ENCODE measurements around the gene CCDC88B. TPM values are rescaled to one million over a fixed set of nuclear protein-coding genes. Genes with fewer than 3 reads are reported as not detected.
A peak's percentile ranks its signal among the peaks of the same experiment; 100 is the strongest.

The CCDC88B gene
- total and polyA plus RNA-seq, 9 of the 15 experiments (the other 6 are each of a cell fraction or from before 2014, with no cell fraction given): 0.13 to 18.1 (median 7.9) TPM

GRCh38 chr11:64379817-64380709 lies 40.1 kb downstream of the CCDC88B start (continued):
- TF ChIP-seq ASH1L (IDR thresholded peaks at IDR 0.05; ENCODE audit: borderline replicate concordance, low read depth, partially characterized antibody): no peak
- no peak for TF ChIP-seq ZNF436 (CRISPR knock-in tag; IDR thresholded peaks at IDR 0.05)
- TF ChIP-seq PHF21A (IDR thresholded peaks at IDR 0.05; ENCODE audit: borderline replicate concordance, low read depth): no peak
- TF ChIP-seq CBX3 (IDR thresholded peaks at IDR 0.05; ENCODE audit: borderline replicate concordance in 1 of 2, low read length in 2 of 2): no peak
- TF ChIP-seq BRD4 (IDR thresholded peaks at IDR 0.05): no peak
- no peak for TF ChIP-seq BHLHE40 (IDR thresholded peaks at IDR 0.05; ENCODE audit: low read length)
- TF ChIP-seq BRCA1 (IDR thresholded peaks at IDR 0.05): no peak
- TF ChIP-seq BRCA1 (CRISPR knock-in tag; IDR thresholded peaks at IDR 0.05): no peak
- no peak for TF ChIP-seq NFIX (CRISPR knock-in tag; IDR thresholded peaks at IDR 0.05; ENCODE audit: low read depth)
- TF ChIP-seq ZNF277 (CRISPR knock-in tag; IDR thresholded peaks at IDR 0.05; ENCODE audit: borderline replicate concordance): no peak
- no peak for TF ChIP-seq KLF13 (tag; IDR thresholded peaks at IDR 0.05; ENCODE audit: borderline replicate concordance, low read depth)
- TF ChIP-seq TSC22D4 (tag; IDR thresholded peaks at IDR 0.05): 0 out of 2 replicates have a peak, but pooled peaks have one; percentile 77
- TF ChIP-seq ZNF449 (CRISPR knock-in tag; IDR thresholded peaks at IDR 0.05): no peak
- TF ChIP-seq SMARCB1 (IDR thresholded peaks at IDR 0.05; ENCODE audit: insufficient read length, low read depth): no peak
- TF ChIP-seq CTBP1 (IDR thresholded peaks at IDR 0.05; ENCODE audit: borderline replicate concordance): no peak
- no peak for TF ChIP-seq ELF4 (CRISPR knock-in tag; IDR thresholded peaks at IDR 0.05)
- TF ChIP-seq CLOCK (CRISPR knock-in tag; IDR thresholded peaks at IDR 0.05; ENCODE audit: borderline replicate concordance): no peak
- peak; percentile 33 for TF ChIP-seq HMGN3 (IDR thresholded peaks at IDR 0.05; ENCODE audit: borderline replicate concordance, extremely low read depth, insufficient read length, low read depth, low read length)
- TF ChIP-seq ILK (tag; IDR thresholded peaks at IDR 0.05; ENCODE audit: borderline replicate concordance, low read depth): no peak
- no peak for TF ChIP-seq MBD1 (CRISPR knock-in tag; IDR thresholded peaks at IDR 0.05)
